Measurements from ENCODE around the gene LRIT1. TPM values are rescaled to one million over a fixed set of nuclear protein-coding genes. Genes with fewer than 3 reads are reported as not detected.

LRIT1 gene
- total RNA-seq, 1 donor from 2014 or later = not detected

- Histone ChIP-seq H3K4me1 (no peaks in the 10 kb centered on the region), H3K9me3 (no peaks in the 10 kb centered on the region), H3K27me3 (no peaks in the 10 kb centered on the region), H3K27ac (no peak overlapping the region), H3K36me3 (no peaks in the 10 kb centered on the region), H3K4me3 (no peak overlapping the region)
- DNase-seq (ENCODE audit: low spot score in 2 of 2) = no peak
- no peak for TF ChIP-seq CTCF (IDR thresholded peaks at IDR 0.05)
- intact Hi-C loops (cut with DNase I) = no loop called here
Observed at GRCh38 chr10:84198206-84198915, 43.0 kb downstream of the LRIT1 start.

- no peak for TF ChIP-seq CTCF (IDR thresholded peaks at IDR 0.05)
- Histone ChIP-seq H3K4me1 (no peaks in the 10 kb centered on the region), H3K27ac (no peak overlapping the region), H3K36me3 (no peaks in the 10 kb centered on the region), H3K4me3 (no peak overlapping the region), H3K9me3 (no peaks in the 10 kb centered on the region), H3K27me3 (no peaks in the 10 kb centered on the region)
- DNase-seq (ENCODE audit: low spot score in 2 of 2) = no peak
- intact Hi-C loops (cut with DNase I) = no loop called here
Observed at GRCh38 chr10:84197643-84198042, 43.7 kb downstream of the LRIT1 start.

- DNase-seq (ENCODE audit: low spot score in 2 of 2) = no peak
- no peak overlapping the region for H3K27ac ChIP-seq
- TF ChIP-seq CTCF (IDR thresholded peaks at IDR 0.05) = no peak
Observed at GRCh38 chr10:84196941-84197340, 44.4 kb downstream of the LRIT1 start.

GRCh38 chr10:84196083-84196482 lies 45.3 kb downstream of the LRIT1 start:
- DNase-seq (ENCODE audit: low spot score in 2 of 2) = no peak
- no peaks in the 10 kb centered on the region for H3K36me3 ChIP-seq
- no peaks in the 10 kb centered on the region for H3K4me1 ChIP-seq
- no peaks in the 10 kb centered on the region for H3K9me3 ChIP-seq
- no peaks in the 10 kb centered on the region for H3K27me3 ChIP-seq
- intact Hi-C loops (cut with DNase I) = no loop called here
- H3K4me3 ChIP-seq = no peak overlapping the region
- H3K27ac ChIP-seq = no peak overlapping the region
- no peak for TF ChIP-seq CTCF (IDR thresholded peaks at IDR 0.05)

More at GRCh38 chr10:84196941-84197340, 44.4 kb downstream of the LRIT1 start:
- no peaks in the 10 kb centered on the region for H3K9me3 ChIP-seq
- intact Hi-C loops (cut with DNase I) = no loop called here
- H3K4me1 ChIP-seq = no peaks in the 10 kb centered on the region
- no peaks in the 10 kb centered on the region for H3K36me3 ChIP-seq
- H3K4me3 ChIP-seq = no peak overlapping the region
- H3K27me3 ChIP-seq = no peaks in the 10 kb centered on the region

GRCh38 chr10:84195044-84195830 lies 46.1 kb downstream of the LRIT1 start:
- peak overlapping the region in 1 of 2 donors; percentile 61 for H3K4me3 ChIP-seq
- intact Hi-C loops (cut with DNase I) = no loop called here
- H3K27me3 ChIP-seq = no peaks in the 10 kb centered on the region
- TF ChIP-seq CTCF (IDR thresholded peaks at IDR 0.05) = no peak
- DNase-seq (ENCODE audit: low spot score in 2 of 2) = no peak
- H3K4me1 ChIP-seq = no peaks in the 10 kb centered on the region
- no peak overlapping the region for H3K27ac ChIP-seq
- no peaks in the 10 kb centered on the region for H3K9me3 ChIP-seq
- H3K36me3 ChIP-seq = no peaks in the 10 kb centered on the region

Data from ascending aorta (tissue), 2 donors.